Heart left ventricle (tissue), 16 donors: ENCODE data around the gene TBL1X. TPM values are rescaled to one million over a fixed set of nuclear protein-coding genes. Genes with fewer than 3 reads are reported as not detected.

ENCODE experiments used
- ATAC-seq, 4 donors: fragments of 200-7000 bp; cut with Tn5 transposase; one replicate each; pipeline ENCODE4 v1.9.1; 2020 to 2022; ENCODE audit warnings: moderate library complexity in 4 of 4, mild to moderate bottlenecking in 3 of 4, moderate number of reproducible peaks in 1 of 4
- DNase-seq, 5 donors: peaks; one replicate each; pipeline ENCODE4 v3.0.0-alpha.2; 2020
- H3K27ac ChIP-seq, 12 donors: fragments of 200-600 bp; sonication (generic) in 4 of 12; one replicate each; pipeline versions ENCODE4 v1.5.0 to v1.8.0; 2016 to 2022; ENCODE audit warnings: mild to moderate bottlenecking in 2 of 12
- H3K27me3 ChIP-seq, 9 donors: fragments of 200-600 bp; sonication (generic) in 2 of 9; one replicate each; pipeline versions ENCODE4 v1.5.1 to v1.8.0; 2016 to 2022; ENCODE audit warnings: mild to moderate bottlenecking in 3 of 9
- H3K36me3 ChIP-seq, 9 donors: fragments of 200-600 bp; sonication (generic) in 2 of 9; one replicate each; pipeline versions ENCODE4 v1.5.0 to v1.8.0; 2018 to 2022; ENCODE audit warnings: mild to moderate bottlenecking in 2 of 9
- H3K4me1 ChIP-seq, 12 donors: fragments of 200-600 bp; sonication (generic) in 4 of 12; one replicate each; pipeline versions ENCODE4 v1.5.0 to v1.8.0; 2016 to 2022; ENCODE audit warnings: mild to moderate bottlenecking in 3 of 12
- H3K4me3 ChIP-seq, 12 donors: fragments of 200-600 bp; sonication (generic) in 4 of 12; one replicate each; pipeline versions ENCODE4 v1.5.0 to v1.8.0; 2017 to 2022; ENCODE audit warnings: mild to moderate bottlenecking in 9 of 12, moderate library complexity in 4 of 12
- H3K9me3 ChIP-seq, 12 donors: fragments of 200-600 bp; sonication (generic) in 4 of 12; one replicate each; pipeline versions ENCODE4 v1.5.0 to v1.8.0; 2016 to 2022; ENCODE audit warnings: mild to moderate bottlenecking in 1 of 12
- CTCF ChIP-seq, 12 donors: fragments of 200-600 bp; sonication (generic) in 4 of 12; IDR thresholded peaks; one replicate each; pipeline versions ENCODE4 v1.5.0 to v1.8.0; 2018 to 2022; ENCODE audit warnings: antibody characterized with exemption in 12 of 12, mild to moderate bottlenecking in 5 of 12
- POLR2A ChIP-seq, 2 donors: fragments of 450-650 bp; IDR thresholded peaks; one replicate each; pipeline ENCODE4 v1.6.1; 2017; ENCODE audit warnings: antibody characterized with exemption in 2 of 2, mild to moderate bottlenecking in 2 of 2, moderate library complexity in 2 of 2
- WGBS, 4 donors: extraction: QIAGEN DNeasy Blood & Tissue Kit in 2 of 4; methylation state at CpG; one replicate each; pipeline versions ENCODE4 v1.1.5 to v1.1.7; 2013 to 2018; 5-methylcytosine and 5-hydroxymethylcytosine counted together
- intact Hi-C, 10 donors: fragments of 100-400 bp; cut with DNase I; formaldehyde crosslinking; loops; one replicate each; pipeline versions ENCODE4 v1.11.1 to v1.14.2; 2022
- polyA plus RNA-seq, 2 donors: library from polyadenylated mRNA; stranded (reverse); fragments of 200-250 nt; gene quantifications; one replicate each; pipeline ENCODE4 v1.2.3, GENCODE V29; 2013
- total RNA-seq, 9 donors: library from RNA; depleted of rRNA in 2 of 9; stranded (reverse); fragments of >200 nt in 2 of 9; fragmentation: NEBNext Ultra II Directional in 3 of 9; extraction: Animal tissue kit (Norgen Biotek cat#: 25700) in 3 of 9; gene quantifications; one replicate each; pipeline versions ENCODE4 v1.1.0 to v1.2.4, GENCODE V29; 2016 to 2023
- donor health status: ischemic (EF 13 %, LVEDD 7.1; RV severe dilation, severe dysfunction).
- donor health status: healthy with polysubstance abuse.
- donor health status: DM: no; HTN: yes; CAD: no.
- donor health status: DM: no; HTN: no; CAD: no.
- donor health status: ischemic (EF 25% LVEDD 6.9; RV normal size, moderate dysfunction).
- donor health status: ischemic (EF 25% LVEDD 5.7; RV mildly dilated, moderate dysfunction).
- donor health status: healthy.
- donor health status: DM: yes; HTN: yes; CAD: no.
- donor health status: ischemic (EF 35%, LVEDD 5.7; RV mildly dilated, moderate dysfunction).
- donor health status: nonischemic (EF 11% LVEDD 7.7; RV severe dilation, severe dysfunction).
- donor health status: DM: yes; HTN: yes; CAD: no.
- donor health status: PGD.
- donor health status: ischemic (EF 29% LVEDD 5.4; RV normal size, mild dysfunction).
- donor health status: nonischemic (EF 23%, LVEDD 6.1; RV moderate dilation, normal function).

Gene TBL1X
- total and polyA plus RNA-seq, 11 donors, result 2.4 to 30.7 (median 9.7) TPM

DNA sequence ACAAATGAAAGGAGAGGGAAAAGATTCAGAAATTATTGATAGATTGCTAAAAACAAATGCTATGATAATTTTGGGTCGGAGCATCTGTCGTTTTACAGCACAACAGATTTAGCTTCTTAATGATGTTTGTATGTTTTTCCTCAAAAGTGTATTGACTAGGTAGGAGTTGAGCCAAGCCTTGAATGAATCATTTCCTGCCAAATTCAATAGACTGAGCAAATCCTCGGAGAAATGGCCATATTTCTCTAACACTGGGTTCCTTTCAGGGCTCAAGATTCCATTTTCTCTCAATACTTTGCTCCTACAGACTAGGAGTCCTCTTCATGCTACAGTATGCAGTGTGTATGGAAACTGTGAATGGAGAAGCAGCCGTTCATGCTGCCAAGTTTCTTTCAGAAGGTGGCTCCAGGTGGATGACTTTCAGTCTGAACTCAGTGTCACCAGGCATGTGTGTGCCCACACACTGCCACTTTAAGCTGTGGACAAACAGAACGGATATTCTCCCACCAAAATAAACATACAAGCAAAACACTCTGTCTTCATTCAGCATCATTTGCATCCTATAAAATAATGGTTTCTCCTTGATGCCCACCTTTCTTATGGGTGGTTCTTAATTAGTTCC, 146.0 kb downstream of the TBL1X start:
- H3K27me3 ChIP-seq, result no peaks in the 10 kb centered on the region
- H3K27ac ChIP-seq, result no peak overlapping the region
- H3K36me3 ChIP-seq, result no peaks in the 10 kb centered on the region
- intact Hi-C loops, result no loop called here
- no peak for TF ChIP-seq POLR2A (IDR thresholded peaks at IDR 0.05)
- TF ChIP-seq CTCF (IDR thresholded peaks at IDR 0.05), result no peak
- H3K4me3 ChIP-seq, result no peak overlapping the region
- ATAC-seq, result no peak
- peaks cover 0 to 11% (median 0%) of the 10 kb centered on the region in 12 donors for H3K4me1 ChIP-seq
- 33 to 55% (median 43%) methylated on average over 5 of the region's 5 CpGs for WGBS, 4 donors
- no peaks in the 10 kb centered on the region for H3K9me3 ChIP-seq
- no peak for DNase-seq

- intact Hi-C loops, result no loop called here
- Histone ChIP-seq H3K9me3 (no peaks in the 10 kb centered on the region), H3K27ac (no peak overlapping the region), H3K36me3 (no peaks in the 10 kb centered on the region), H3K4me3 (no peak overlapping the region), H3K4me1 (peaks cover 0 to 11% (median 0%) of the 10 kb centered on the region in 12 donors), H3K27me3 (no peaks in the 10 kb centered on the region)
- ATAC-seq (no peak), DNase-seq (no peak)
- no peak for TF ChIP-seq POLR2A (IDR thresholded peaks at IDR 0.05)
- no peak for TF ChIP-seq CTCF (IDR thresholded peaks at IDR 0.05)
- 79 to 90% (median 88%) methylated on average over 14 to 16 of the region's 16 CpGs for WGBS, 4 donors
Measured at GRCh38 chrX:9611436-9612145, 146.7 kb downstream of the TBL1X start.

- TF ChIP-seq CTCF (IDR thresholded peaks at IDR 0.05) (no peak), POLR2A (IDR thresholded peaks at IDR 0.05) (no peak)
Measured at GRCh38 chrX:9612146-9612505, 147.3 kb downstream of the TBL1X start.

GRCh38 chrX:9614016-9614415, 149.2 kb downstream of the TBL1X start:
- no peaks in the 10 kb centered on the region for H3K27me3 ChIP-seq
- no peak for DNase-seq
- no peak for ATAC-seq
- no peaks in the 10 kb centered on the region for H3K36me3 ChIP-seq
- intact Hi-C loops, result no loop called here
- no peaks in the 10 kb centered on the region for H3K9me3 ChIP-seq
- no peak overlapping the region for H3K27ac ChIP-seq
- H3K4me3 ChIP-seq, result no peak overlapping the region
- TF ChIP-seq CTCF (IDR thresholded peaks at IDR 0.05) (no peak), POLR2A (IDR thresholded peaks at IDR 0.05) (no peak)
- 50 to 79% (median 71%) methylated on average over 1 of the region's 1 CpG for WGBS, 4 donors
- H3K4me1 ChIP-seq, result peaks cover 0 to 8% (median 0%) of the 10 kb centered on the region in 12 donors

More at GRCh38 chrX:9612146-9612505, 147.3 kb downstream of the TBL1X start:
- Histone ChIP-seq H3K4me1 (peaks cover 0 to 11% (median 0%) of the 10 kb centered on the region in 12 donors), H3K27me3 (no peaks in the 10 kb centered on the region), H3K27ac (no peak overlapping the region), H3K4me3 (no peak overlapping the region), H3K36me3 (no peaks in the 10 kb centered on the region), H3K9me3 (no peaks in the 10 kb centered on the region)
- intact Hi-C loops, result no loop called here
- ATAC-seq (no peak), DNase-seq (no peak)
- 74 to 87% (median 80%) methylated on average over 4 of the region's 4 CpGs for WGBS, 4 donors
